Stimulated activated memory B cell treated with anti-CD40 and anti-IgM and Interleukin-4, amounts not matched to agents 10 μg/mL and 1 μg/mL and 100 μg/mL, for 72 hours (primary cell): ENCODE data around the gene SLC27A2.
A peak's percentile ranks its signal among the peaks of the same experiment; 100 is the strongest.
"Not testable (repeated sequence)": the region's sequence is repeated elsewhere in the genome, so short reads cannot be mapped to it uniquely, and the experiment has no call there.

ENCODE experiments used
- ATAC-seq: fragments of 150-1000 bp; cut with Tn5 transposase; 2 replicates; pipeline ENCODE4 v1.10.0; 2021
- H3K27ac Mint-ChIP-seq: one replicate; pipeline ENCODE4 v1.8.0; 2022; ENCODE audit warnings: mild to moderate bottlenecking, mixed read lengths
- H3K27me3 Mint-ChIP-seq: one replicate; pipeline ENCODE4 v1.8.0; 2022; ENCODE audit warnings: mixed read lengths
- H3K36me3 Mint-ChIP-seq: one replicate; pipeline ENCODE4 v1.8.0; 2022; ENCODE audit warnings: mixed read lengths
- H3K4me1 Mint-ChIP-seq: one replicate; pipeline ENCODE4 v1.8.0; 2022; ENCODE audit warnings: mixed read lengths
- H3K4me3 Mint-ChIP-seq: one replicate; pipeline ENCODE4 v1.8.0; 2022; ENCODE audit warnings: mild to moderate bottlenecking, moderate library complexity, mixed read lengths
- H3K9me3 Mint-ChIP-seq: one replicate; pipeline ENCODE4 v1.8.0; 2022; ENCODE audit warnings: mixed read lengths

The SLC27A2 gene

DNA sequence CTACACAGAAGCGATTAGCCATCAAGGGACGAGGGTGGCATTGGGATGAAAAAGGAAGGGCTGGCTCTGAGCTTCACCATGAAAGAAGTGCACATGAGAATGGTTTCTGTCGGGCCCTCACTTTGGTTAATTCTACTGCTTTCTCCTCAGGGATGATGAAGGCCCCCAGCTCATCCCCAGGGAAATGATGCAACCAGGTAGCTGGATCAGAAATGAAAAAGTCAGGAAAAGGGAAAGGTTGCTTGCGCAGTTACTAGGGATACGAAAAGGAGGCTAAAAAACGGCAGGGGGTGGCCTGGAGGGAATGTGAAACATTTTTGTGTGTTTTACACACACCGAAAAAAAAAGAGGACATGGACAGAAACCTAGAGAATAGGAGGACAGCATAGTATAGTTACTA is 1.4 kb upstream of the SLC27A2 start:
- no peak overlapping the region for H3K4me3 Mint-ChIP-seq
- ATAC-seq = no peak

GRCh38 chr15:50181201-50181968 is 611 bp upstream of the SLC27A2 start:
- no peaks in the 10 kb centered on the region for H3K36me3 Mint-ChIP-seq
- no peaks in the 10 kb centered on the region for H3K9me3 Mint-ChIP-seq
- peaks cover 15% of the 10 kb centered on the region for H3K4me1 Mint-ChIP-seq
- no peak for ATAC-seq
- H3K27ac Mint-ChIP-seq = no peak overlapping the region
- H3K4me3 Mint-ChIP-seq = peak overlapping the region; percentile 91
- H3K27me3 Mint-ChIP-seq = peaks cover 33% of the 10 kb centered on the region

More for the DNA sequence above, 1.4 kb upstream of the SLC27A2 start:
- H3K36me3 Mint-ChIP-seq = no peaks in the 10 kb centered on the region
- H3K27ac Mint-ChIP-seq = no peak overlapping the region
- H3K9me3 Mint-ChIP-seq = no peaks in the 10 kb centered on the region
- H3K4me1 Mint-ChIP-seq = peaks cover 15% of the 10 kb centered on the region
- H3K27me3 Mint-ChIP-seq = peaks cover 33% of the 10 kb centered on the region

DNA sequence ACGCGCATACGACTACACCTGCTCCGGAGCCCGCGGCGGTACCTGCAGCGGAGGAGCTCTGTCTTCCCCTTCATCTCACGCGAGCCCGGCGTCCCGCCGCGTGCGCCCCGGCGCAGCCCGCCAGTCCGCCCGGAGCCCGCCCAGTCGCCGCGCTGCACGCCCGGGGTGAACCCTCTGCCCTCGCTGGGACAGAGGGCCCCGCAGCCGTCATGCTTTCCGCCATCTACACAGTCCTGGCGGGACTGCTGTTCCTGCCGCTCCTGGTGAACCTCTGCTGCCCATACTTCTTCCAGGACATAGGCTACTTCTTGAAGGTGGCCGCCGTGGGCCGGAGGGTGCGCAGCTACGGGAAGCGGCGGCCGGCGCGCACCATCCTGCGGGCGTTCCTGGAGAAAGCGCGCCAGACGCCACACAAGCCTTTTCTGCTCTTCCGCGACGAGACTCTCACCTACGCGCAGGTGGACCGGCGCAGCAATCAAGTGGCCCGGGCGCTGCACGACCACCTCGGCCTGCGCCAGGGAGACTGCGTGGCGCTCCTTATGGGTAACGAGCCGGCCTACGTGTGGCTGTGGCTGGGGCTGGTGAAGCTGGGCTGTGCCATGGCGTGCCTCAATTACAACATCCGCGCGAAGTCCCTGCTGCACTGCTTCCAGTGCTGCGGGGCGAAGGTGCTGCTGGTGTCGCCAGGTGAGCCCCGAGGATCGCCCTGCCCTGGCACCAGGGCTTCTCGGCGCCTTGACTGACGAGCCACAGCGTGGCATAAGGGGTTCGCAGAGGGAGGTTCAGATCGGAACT is 420 bp downstream of the SLC27A2 start:
- no peaks in the 10 kb centered on the region for H3K9me3 Mint-ChIP-seq

DNA sequence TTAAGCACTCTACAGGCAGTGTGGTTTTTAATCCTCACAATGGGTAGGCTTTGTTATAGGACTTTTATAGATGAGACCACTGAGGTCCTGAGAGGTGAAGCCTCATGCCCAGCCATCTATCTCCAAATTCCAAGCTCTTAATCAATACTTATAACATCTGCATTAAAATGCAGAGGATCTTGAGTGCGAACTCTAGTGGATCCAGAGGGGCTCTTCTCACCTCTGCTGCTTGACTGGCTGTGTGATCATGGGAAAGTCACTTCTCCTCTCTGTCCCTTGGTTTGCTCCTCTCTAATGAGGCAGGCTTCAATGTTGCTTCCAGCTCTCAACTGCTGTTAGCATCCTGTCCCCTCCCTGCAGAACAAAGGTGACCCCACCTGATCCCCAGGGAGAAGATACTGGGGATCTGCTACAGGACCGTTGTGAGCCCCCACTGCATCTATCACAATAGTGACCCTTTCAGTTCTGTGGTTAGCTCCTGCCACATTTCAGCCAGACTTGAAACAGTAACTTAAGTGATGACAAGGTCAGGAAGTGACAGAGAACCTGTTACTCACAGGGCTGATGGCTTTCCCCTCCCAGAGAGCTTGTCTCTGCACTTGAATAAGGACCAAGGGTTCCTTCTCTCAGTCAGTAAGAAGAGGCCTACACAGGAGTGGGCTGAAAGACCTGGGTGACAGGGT is 1.3 kb downstream of the SLC27A2 start:
- peak overlapping the region; percentile 82 for H3K27ac Mint-ChIP-seq
- H3K4me1 Mint-ChIP-seq = peaks cover 15% of the 10 kb centered on the region

More for the DNA sequence above, 420 bp downstream of the SLC27A2 start:
- Mint-ChIP-seq H3K27ac (peak overlapping the region; percentile 82), H3K4me3 (peak overlapping the region; percentile 91), H3K4me1 (peaks cover 15% of the 10 kb centered on the region), H3K36me3 (no peaks in the 10 kb centered on the region), H3K27me3 (peaks cover 33% of the 10 kb centered on the region)
- peak; percentile 79 for ATAC-seq

DNA sequence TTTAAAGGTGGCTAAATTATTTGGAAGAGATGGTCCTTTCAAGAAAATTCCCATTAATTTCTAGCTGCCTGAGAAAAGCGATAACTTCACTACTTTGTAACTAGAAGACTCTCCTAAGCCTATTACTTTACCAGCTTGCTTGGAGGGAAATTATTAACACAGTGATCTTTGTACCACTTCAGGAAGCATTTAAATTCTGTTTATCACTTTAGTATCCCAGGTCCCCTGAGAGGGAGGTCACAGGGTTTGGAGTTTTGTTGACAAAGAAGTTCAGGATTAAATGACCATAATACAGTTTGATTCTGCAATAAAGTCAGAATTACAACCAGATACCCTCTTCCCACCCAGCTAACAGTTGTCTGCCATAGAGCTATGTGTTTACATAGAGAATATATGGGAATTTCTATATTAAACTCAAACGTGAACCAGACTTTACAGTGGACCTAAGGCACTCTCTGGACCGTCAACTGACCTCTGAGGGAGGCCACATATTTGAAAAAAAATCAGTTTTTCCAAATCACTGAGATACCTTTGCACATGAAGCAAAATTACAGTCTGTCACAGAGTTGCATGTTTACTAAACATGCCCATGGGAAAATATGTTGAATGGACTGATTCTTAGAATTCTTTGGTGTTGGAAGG is 3.0 kb downstream of the SLC27A2 start:
- no peak overlapping the region for H3K27ac Mint-ChIP-seq
- peaks cover 21% of the 10 kb centered on the region for H3K4me1 Mint-ChIP-seq
- ATAC-seq = no peak
- no peaks in the 10 kb centered on the region for H3K9me3 Mint-ChIP-seq
- H3K4me3 Mint-ChIP-seq = no peak overlapping the region
- H3K27me3 Mint-ChIP-seq = peaks cover 33% of the 10 kb centered on the region
- H3K36me3 Mint-ChIP-seq = no peaks in the 10 kb centered on the region

More for the DNA sequence above, 1.3 kb downstream of the SLC27A2 start:
- H3K36me3 Mint-ChIP-seq = no peaks in the 10 kb centered on the region
- H3K27me3 Mint-ChIP-seq = peaks cover 33% of the 10 kb centered on the region
- no peaks in the 10 kb centered on the region for H3K9me3 Mint-ChIP-seq
- ATAC-seq = no peak
- peak overlapping the region; percentile 91 for H3K4me3 Mint-ChIP-seq

- Mint-ChIP-seq H3K27me3 (peaks cover 30% of the 10 kb centered on the region), H3K9me3 (no peaks in the 10 kb centered on the region), H3K27ac (no peak overlapping the region), H3K4me1 (peaks cover 29% of the 10 kb centered on the region), H3K36me3 (no peaks in the 10 kb centered on the region), H3K4me3 (no peak overlapping the region)
- ATAC-seq = no peak
Observed at GRCh38 chr15:50186090-50186489, 4.1 kb downstream of the SLC27A2 start.

GRCh38 chr15:50186752-50187151 is 4.8 kb downstream of the SLC27A2 start:
- H3K36me3 Mint-ChIP-seq = no peaks in the 10 kb centered on the region
- H3K4me1 Mint-ChIP-seq = peaks cover 29% of the 10 kb centered on the region
- no peak overlapping the region for H3K4me3 Mint-ChIP-seq
- no peaks in the 10 kb centered on the region for H3K9me3 Mint-ChIP-seq
- no peak for ATAC-seq
- no peak overlapping the region for H3K27ac Mint-ChIP-seq
- peaks cover 23% of the 10 kb centered on the region for H3K27me3 Mint-ChIP-seq

- H3K27me3 Mint-ChIP-seq = peaks cover 18% of the 10 kb centered on the region
- H3K9me3 Mint-ChIP-seq = no peaks in the 10 kb centered on the region
- H3K27ac Mint-ChIP-seq = no peak overlapping the region
- no peaks in the 10 kb centered on the region for H3K36me3 Mint-ChIP-seq
- peaks cover 26% of the 10 kb centered on the region for H3K4me1 Mint-ChIP-seq
- no peak for ATAC-seq
- H3K4me3 Mint-ChIP-seq = no peak overlapping the region
Observed at GRCh38 chr15:50187525-50187924, 5.5 kb downstream of the SLC27A2 start.

GRCh38 chr15:50187997-50188396 is 6.0 kb downstream of the SLC27A2 start:
- H3K27ac Mint-ChIP-seq = no peak overlapping the region
- peaks cover 21% of the 10 kb centered on the region for H3K4me1 Mint-ChIP-seq
- H3K9me3 Mint-ChIP-seq = no peaks in the 10 kb centered on the region
- ATAC-seq = no peak
- H3K36me3 Mint-ChIP-seq = no peaks in the 10 kb centered on the region
- no peak overlapping the region for H3K4me3 Mint-ChIP-seq
- H3K27me3 Mint-ChIP-seq = peaks cover 13% of the 10 kb centered on the region

DNA sequence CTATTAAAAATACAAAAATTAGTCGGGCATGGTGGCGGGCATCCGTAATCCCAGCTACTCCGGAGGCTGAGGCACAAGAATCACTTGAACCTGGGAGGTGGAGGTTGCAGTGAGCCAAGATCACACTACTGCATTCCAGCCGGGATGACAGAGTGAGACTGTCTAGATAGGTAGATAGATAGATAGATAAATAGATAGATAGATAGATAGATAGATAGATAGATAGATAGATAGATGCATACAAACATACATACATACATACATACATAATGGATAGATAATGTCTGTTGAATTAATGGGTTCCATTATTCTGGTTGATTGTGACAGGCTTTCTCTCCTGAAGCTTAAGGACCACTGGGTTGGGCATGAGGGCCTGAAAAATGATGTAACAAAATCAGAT is 6.8 kb downstream of the SLC27A2 start:
- H3K4me3 Mint-ChIP-seq = not testable (repeated sequence)

GRCh38 chr15:50189633-50190032 is 7.6 kb downstream of the SLC27A2 start:
- peaks cover 15% of the 10 kb centered on the region for H3K27me3 Mint-ChIP-seq
- H3K4me1 Mint-ChIP-seq = peaks cover 14% of the 10 kb centered on the region
- no peaks in the 10 kb centered on the region for H3K36me3 Mint-ChIP-seq
- H3K9me3 Mint-ChIP-seq = no peaks in the 10 kb centered on the region
- ATAC-seq = no peak
- H3K27ac Mint-ChIP-seq = no peak overlapping the region
- H3K4me3 Mint-ChIP-seq = no peak overlapping the region

More for the DNA sequence above, 6.8 kb downstream of the SLC27A2 start:
- not testable (repeated sequence) for H3K27ac Mint-ChIP-seq, H3K9me3 Mint-ChIP-seq, H3K36me3 Mint-ChIP-seq, ATAC-seq
- H3K4me1 Mint-ChIP-seq = peaks cover 14% of the 10 kb centered on the region
- peaks cover 12% of the 10 kb centered on the region for H3K27me3 Mint-ChIP-seq

DNA sequence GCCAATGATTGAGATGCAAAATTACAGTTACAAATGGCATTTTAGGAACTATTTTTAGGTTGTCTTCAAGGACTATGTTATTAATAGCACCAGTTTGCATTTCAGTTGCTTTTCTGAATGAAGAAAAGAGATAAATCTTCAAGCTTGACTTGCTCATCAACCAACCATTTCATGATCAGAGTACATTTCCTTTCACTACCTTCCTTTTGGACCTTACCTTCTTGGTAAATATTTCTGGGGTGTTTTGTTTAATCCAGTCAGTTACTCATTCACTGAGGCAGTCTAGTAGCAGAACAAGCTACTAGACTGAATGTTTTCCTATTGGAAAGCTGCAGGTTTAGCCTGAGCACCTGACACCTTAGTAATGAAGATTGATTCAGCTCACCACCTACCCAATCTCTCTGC is 8.2 kb downstream of the SLC27A2 start:
- Mint-ChIP-seq H3K27me3 (peaks cover 20% of the 10 kb centered on the region), H3K27ac (no peak overlapping the region), H3K9me3 (no peaks in the 10 kb centered on the region), H3K4me3 (no peak overlapping the region), H3K36me3 (no peaks in the 10 kb centered on the region), H3K4me1 (peaks cover 14% of the 10 kb centered on the region)
- ATAC-seq = no peak

DNA sequence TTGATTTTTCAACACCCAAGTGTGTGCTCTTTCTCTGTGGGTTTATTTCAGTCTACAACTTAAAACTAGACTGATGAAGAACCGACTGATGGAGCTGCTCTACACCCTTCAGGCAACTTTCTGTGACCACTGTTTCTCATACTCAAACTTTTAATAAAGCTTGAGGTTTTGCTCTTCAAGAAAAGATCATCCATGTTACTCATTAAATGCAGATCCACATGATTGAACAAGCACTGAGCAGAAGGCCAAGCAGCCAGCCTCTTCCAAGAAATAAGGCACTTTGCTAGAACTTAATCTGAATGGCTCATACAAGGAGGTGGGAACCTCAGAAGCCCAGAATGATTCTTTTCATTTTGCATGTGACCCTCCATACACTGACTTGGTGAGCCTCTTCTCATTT is 8.7 kb downstream of the SLC27A2 start:
- Mint-ChIP-seq H3K9me3 (no peaks in the 10 kb centered on the region), H3K27me3 (peaks cover 20% of the 10 kb centered on the region), H3K36me3 (no peaks in the 10 kb centered on the region), H3K4me1 (peaks cover 14% of the 10 kb centered on the region), H3K27ac (no peak overlapping the region), H3K4me3 (no peak overlapping the region)
- peak; percentile 16 for ATAC-seq

DNA sequence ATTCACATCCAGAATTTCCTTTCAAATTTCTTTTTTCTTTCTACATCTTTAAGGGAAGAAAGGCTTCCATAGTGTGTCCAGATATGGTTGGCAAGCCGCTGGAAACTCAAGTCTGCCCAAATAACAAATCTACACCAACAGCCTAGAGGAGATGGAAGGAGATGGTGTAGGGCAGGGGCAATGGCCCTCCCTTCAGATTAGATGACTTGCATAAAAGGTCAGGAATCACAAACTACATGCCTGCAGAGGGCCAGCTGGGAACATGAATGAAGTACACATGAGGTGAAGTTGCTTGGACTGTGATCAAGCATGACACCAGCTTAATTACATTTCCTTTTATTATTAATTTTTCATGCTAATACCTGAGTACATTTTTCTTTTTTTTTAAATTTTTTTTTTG is 10.2 kb downstream of the SLC27A2 start:
- H3K4me1 Mint-ChIP-seq = peaks cover 14% of the 10 kb centered on the region
- H3K9me3 Mint-ChIP-seq = no peaks in the 10 kb centered on the region
- H3K27ac Mint-ChIP-seq = no peak overlapping the region
- H3K4me3 Mint-ChIP-seq = no peak overlapping the region
- H3K27me3 Mint-ChIP-seq = peaks cover 20% of the 10 kb centered on the region
- ATAC-seq = no peak
- H3K36me3 Mint-ChIP-seq = no peaks in the 10 kb centered on the region
